Measurements from ENCODE around the gene PALLD.

DNA sequence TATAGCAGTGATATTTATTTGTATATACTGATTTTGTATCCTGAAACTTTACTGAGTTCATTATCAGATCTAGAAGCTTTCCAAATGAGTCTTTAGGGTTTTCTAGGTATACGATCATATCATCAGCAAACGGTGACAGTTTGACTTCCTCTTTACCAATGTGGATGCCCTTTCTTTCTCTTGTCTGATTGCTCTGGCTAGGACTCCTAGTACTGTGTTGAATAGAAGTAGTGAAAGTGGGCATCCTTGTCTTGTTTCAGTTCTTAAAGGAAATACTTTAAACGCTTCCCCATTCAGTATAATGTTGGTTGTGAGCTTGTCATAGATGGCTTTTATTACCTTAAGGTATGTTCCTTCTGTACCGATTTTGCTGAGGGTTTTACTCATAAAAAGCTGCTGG, 475.7 kb downstream of the PALLD start:
- TF ChIP-seq, protein P1, sequence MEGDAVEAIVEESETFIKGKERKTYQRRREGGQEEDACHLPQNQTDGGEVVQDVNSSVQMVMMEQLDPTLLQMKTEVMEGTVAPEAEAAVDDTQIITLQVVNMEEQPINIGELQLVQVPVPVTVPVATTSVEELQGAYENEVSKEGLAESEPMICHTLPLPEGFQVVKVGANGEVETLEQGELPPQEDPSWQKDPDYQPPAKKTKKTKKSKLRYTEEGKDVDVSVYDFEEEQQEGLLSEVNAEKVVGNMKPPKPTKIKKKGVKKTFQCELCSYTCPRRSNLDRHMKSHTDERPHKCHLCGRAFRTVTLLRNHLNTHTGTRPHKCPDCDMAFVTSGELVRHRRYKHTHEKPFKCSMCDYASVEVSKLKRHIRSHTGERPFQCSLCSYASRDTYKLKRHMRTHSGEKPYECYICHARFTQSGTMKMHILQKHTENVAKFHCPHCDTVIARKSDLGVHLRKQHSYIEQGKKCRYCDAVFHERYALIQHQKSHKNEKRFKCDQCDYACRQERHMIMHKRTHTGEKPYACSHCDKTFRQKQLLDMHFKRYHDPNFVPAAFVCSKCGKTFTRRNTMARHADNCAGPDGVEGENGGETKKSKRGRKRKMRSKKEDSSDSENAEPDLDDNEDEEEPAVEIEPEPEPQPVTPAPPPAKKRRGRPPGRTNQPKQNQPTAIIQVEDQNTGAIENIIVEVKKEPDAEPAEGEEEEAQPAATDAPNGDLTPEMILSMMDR (IDR thresholded peaks at IDR 0.05; ENCODE audit: low read length): no peak
- TF ChIP-seq EZH2 (optimal IDR thresholded peaks at IDR 0.05; ENCODE audit: low read depth, low read length): no peak
- no peak for TF ChIP-seq EZH2phosphoT487 (IDR thresholded peaks at IDR 0.05; ENCODE audit: low read length)
